ENCODE results near the gene ACE. TPM values are rescaled to one million over a fixed set of nuclear protein-coding genes. Genes with fewer than 3 reads are reported as not detected.
A peak's percentile ranks its signal among the peaks of the same experiment; 100 is the strongest.

ACE gene
- 72.6 TPM for total RNA-seq

DNA sequence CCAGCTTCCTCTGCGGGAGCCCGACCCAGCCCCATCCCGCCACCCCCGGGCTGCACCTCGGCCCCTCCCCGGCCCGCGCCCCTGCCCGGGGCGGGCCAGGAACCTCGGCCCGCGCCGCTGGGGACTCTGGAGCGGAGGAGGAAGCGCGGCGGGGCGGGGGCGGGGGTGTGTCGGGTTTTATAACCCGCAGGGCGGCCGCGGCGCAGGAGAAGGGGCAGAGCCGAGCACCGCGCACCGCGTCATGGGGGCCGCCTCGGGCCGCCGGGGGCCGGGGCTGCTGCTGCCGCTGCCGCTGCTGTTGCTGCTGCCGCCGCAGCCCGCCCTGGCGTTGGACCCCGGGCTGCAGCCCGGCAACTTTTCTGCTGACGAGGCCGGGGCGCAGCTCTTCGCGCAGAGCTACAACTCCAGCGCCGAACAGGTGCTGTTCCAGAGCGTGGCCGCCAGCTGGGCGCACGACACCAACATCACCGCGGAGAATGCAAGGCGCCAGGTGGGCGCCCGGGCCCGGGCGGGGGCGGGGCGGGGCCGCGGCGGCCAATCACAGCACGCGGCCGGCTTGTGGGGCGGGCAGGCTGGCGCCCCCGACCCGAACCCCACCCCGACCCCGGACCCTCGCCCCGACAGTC, at the start of gene ACE:
ACE (plus strand) TSS at position 208 of the 626 bp plus-strand sequence; CDS start at position 242, 34 bp downstream.
- intact Hi-C loops (cut with DNase I): no loop called here
- TF ChIP-seq CTCF (IDR thresholded peaks at IDR 0.05): no peak
- Histone ChIP-seq H3K27me3 (no peaks in the 10 kb centered on the region), H3K36me3 (no peaks in the 10 kb centered on the region), H3K4me1 (peaks cover 0 to 15% of the 10 kb centered on the region in 2 donors), H3K4me3 (peak within 1 kb of the TSS; percentile 67 to 71), H3K9me3 (no peaks in the 10 kb centered on the region), H3K27ac (no peak within 1 kb of the TSS)
- DNase-seq (ENCODE audit: low spot score in 2 of 2): no peak

- DNase-seq (ENCODE audit: low spot score in 2 of 2): no peak
- H3K27me3 ChIP-seq: no peaks in the 10 kb centered on the region
- no peaks in the 10 kb centered on the region for H3K9me3 ChIP-seq
- no peak overlapping the region for H3K4me3 ChIP-seq
- no peak for TF ChIP-seq CTCF (IDR thresholded peaks at IDR 0.05)
- no peaks in the 10 kb centered on the region for H3K36me3 ChIP-seq
- intact Hi-C loops (cut with DNase I): no loop called here
- H3K27ac ChIP-seq: no peak overlapping the region
- peaks cover 12 to 16% of the 10 kb centered on the region in 2 donors for H3K4me1 ChIP-seq
Measured at GRCh38 chr17:63429766-63430165, 47.1 kb upstream of the ACE start.

- DNase-seq (ENCODE audit: low spot score in 2 of 2): no peak
- peaks cover 15 to 20% of the 10 kb centered on the region in 2 donors for H3K4me1 ChIP-seq
- no peak overlapping the region for H3K4me3 ChIP-seq
- H3K9me3 ChIP-seq: no peaks in the 10 kb centered on the region
- TF ChIP-seq CTCF (IDR thresholded peaks at IDR 0.05): no peak
- H3K36me3 ChIP-seq: no peaks in the 10 kb centered on the region
- H3K27ac ChIP-seq: no peak overlapping the region
- no peaks in the 10 kb centered on the region for H3K27me3 ChIP-seq
- intact Hi-C loops (cut with DNase I): no loop called here
Measured at GRCh38 chr17:63430223-63430622, 46.6 kb upstream of the ACE start.

- no peak for DNase-seq (ENCODE audit: low spot score in 2 of 2)
- H3K27ac ChIP-seq: no peak overlapping the region
- no peaks in the 10 kb centered on the region for H3K9me3 ChIP-seq
- H3K27me3 ChIP-seq: no peaks in the 10 kb centered on the region
- intact Hi-C loops (cut with DNase I): no loop called here
- TF ChIP-seq CTCF (IDR thresholded peaks at IDR 0.05): no peak
- H3K4me1 ChIP-seq: peaks cover 21 to 26% of the 10 kb centered on the region in 2 donors
- no peak overlapping the region for H3K4me3 ChIP-seq
- H3K36me3 ChIP-seq: no peaks in the 10 kb centered on the region
Measured at GRCh38 chr17:63431618-63431938, 45.3 kb upstream of the ACE start.

DNA sequence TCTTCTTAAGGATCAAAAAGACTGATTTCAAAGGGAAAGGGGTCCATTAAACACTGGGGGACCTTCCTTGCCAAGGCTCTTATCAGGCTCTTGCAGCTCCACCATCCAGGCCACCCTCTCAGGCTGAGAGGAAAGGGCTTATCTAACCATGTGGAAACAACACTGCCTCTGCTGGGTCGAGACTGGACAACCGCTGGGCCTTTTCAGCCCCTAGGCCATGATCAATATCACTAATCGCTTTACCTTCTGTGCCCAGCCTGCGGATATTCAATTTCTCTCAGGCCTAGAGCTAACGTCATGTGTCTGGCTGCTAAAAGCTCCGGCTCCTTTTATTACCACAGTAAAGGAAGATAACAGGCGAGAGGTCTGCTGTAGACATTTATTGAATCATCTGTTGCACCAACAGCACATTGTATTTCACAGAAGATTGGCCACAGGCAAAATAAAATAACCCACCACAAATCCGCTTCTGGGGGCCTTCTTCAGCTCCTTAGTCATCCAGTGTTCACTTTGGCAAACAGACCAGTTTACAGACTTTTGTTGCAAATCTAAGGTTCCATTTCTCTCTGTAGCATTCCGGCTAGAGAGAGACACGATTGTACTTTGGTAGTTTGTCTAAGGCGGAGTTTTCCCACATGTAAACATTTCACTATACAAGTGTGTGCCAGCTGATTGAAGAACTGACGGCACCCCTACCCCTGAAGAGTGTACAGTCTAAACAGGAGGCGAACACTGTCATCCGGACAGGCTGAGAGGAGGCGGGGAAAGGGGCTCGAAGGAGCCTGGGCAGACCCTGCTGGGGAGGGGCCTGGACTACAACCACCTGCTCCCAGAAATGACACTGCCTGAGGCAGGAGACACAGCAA, 44.7 kb upstream of the ACE start:
- intact Hi-C loops (cut with DNase I): no loop called here
- H3K9me3 ChIP-seq: no peaks in the 10 kb centered on the region
- H3K27me3 ChIP-seq: no peaks in the 10 kb centered on the region
- peak overlapping the region in 1 of 2 donors; percentile 3 for H3K27ac ChIP-seq
- no peak for TF ChIP-seq CTCF (IDR thresholded peaks at IDR 0.05)
- DNase-seq (ENCODE audit: low spot score in 2 of 2): peak in 1 of 2 donors; percentile 54
- no peak overlapping the region for H3K4me3 ChIP-seq
- H3K4me1 ChIP-seq: peaks cover 21 to 26% of the 10 kb centered on the region in 2 donors
- no peaks in the 10 kb centered on the region for H3K36me3 ChIP-seq

All from ascending aorta (tissue), 2 donors.